Globus pallidus (tissue), 1 donor: ENCODE measurements around the gene TMEM263.

ENCODE experiments used
- DNase-seq: peaks from one replicate; pipeline ENCODE4 v3.0.0-alpha.2; 2015; ENCODE audit warnings: low spot score

The TMEM263 gene

DNA sequence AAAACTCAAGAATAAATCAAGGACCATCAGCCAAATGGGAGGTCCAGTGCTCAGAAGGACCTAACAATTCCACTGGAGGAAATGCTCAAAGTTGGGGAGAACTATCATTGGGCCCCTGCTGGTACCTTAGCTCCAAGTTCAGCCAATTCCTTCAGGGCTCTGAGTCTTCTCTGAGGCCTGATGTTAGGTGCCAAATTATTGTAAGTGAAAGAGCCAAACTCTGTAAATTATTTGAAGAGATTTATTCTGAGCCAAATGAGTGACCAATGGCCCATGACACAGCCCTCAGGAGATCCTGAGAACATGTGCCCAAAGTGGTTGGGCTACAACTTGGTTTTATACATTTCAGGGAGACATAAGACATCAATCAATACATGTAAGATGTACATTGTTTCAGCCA is 8.2 kb upstream of the TMEM263 start:
- no peak for DNase-seq

- DNase-seq = no peak
These were observed 5.1 kb upstream of the TMEM263 start for GRCh38 chr12:106950591-106950990.

- no peak for DNase-seq
These were observed 2.1 kb upstream of the TMEM263 start for GRCh38 chr12:106953352-106954250.

DNA sequence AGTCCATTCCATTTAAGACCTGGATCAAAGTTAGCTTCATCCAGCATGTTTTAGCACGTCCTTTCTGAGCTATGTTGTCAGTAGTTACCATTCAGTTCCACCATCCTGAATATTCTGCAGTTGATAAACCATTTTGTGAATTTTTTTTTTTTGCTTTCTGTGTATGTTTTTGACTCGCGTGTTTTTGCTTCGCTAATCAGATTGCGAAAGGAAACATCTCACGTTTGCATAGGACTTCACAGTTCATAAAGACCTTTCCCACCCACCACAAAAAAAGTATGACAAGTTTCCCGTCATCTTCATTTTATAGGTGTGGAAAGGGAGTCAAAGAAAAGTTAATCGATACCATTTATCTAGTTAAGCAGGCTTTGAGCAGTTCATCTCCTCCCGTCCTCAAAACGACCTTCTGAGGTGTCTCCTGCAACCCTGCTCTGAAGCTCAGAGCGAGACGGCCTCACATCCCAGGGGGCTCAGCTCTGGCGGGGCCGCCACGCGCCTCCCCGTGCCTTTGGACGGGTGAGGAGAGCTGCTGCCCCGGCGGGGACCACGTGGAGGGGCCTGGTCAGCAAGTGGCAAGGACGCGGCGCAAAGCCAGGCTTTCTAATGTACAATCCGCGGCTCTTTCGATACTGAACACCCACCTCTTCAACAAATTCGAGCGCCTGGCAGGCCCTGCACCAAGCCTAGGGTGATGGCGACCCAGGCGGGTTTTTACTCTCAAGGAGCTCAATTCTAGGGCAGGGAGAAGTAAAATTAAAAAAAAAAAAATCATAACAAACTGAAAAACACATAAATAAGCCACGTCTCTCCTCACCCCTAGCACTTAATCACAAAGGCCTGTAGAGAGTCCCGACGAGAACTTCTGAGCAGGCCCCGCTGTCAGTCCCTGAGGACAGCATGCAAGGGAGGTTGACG is 988 bp upstream of the TMEM263 start:
- DNase-seq = no peak

- peak; percentile 59 for DNase-seq
These were observed 406 bp downstream of the TMEM263 start for GRCh38 chr12:106956048-106956578.

DNA sequence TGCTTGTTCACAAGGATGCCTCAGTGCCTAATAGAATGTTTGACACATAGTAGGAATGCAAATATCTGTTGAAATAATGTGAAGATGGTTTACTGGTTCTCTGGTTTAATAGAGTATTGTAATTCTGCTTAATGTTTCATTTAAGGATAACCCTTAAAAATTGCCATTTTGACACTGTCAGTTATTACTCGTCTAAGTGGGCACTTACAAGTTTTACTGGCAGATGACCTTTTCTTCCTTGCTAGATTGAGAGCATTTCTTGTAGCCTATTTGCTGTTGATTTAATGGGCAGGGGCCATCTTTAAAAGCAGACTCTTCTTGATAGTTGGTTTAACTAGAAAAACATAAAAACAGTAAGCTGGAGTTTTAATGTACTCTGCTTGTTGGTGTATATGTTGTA is 1.9 kb downstream of the TMEM263 start:
- DNase-seq = no peak

- DNase-seq = no peak
These were observed 4.7 kb downstream of the TMEM263 start for GRCh38 chr12:106960443-106960842.

GRCh38 chr12:106962286-106962685 is 6.6 kb downstream of the TMEM263 start:
- no peak for DNase-seq

DNA sequence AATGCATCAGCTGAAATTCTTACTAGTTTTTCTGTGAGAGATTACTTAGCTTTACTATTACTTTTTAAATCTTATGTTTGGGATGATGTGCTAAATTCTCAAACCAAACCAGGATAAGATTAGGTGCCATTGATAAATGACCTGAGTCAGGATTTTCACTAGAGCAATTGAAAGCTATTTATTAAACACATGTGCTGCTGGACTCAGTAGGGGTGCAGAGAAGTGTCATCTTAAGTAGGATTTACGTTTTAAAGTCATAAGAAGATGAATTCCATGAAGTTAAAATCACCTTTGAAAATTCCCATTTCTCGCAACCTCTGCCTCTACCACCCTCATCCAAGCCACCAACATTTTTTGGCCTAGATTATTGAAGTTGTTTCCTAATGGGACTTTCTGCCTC is 8.8 kb downstream of the TMEM263 start:
- no peak for DNase-seq

DNA sequence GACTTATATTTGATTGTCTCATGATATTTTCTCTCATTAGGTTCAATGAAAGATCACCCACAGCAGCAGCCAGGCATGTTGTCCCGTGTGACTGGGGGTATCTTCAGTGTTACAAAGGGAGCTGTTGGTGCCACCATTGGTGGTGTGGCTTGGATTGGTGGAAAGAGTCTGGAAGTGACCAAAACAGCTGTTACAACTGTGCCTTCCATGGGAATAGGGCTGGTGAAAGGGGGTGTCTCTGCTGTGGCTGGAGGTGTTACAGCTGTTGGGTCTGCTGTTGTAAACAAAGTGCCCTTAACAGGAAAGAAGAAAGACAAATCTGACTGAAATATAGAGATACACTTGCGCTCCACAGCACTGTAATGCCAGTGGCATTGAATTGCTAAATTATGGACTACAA is 15.4 kb downstream of the TMEM263 start:
- no peak for DNase-seq

GRCh38 chr12:106973545-106973944 is 17.8 kb downstream of the TMEM263 start:
- no peak for DNase-seq

DNA sequence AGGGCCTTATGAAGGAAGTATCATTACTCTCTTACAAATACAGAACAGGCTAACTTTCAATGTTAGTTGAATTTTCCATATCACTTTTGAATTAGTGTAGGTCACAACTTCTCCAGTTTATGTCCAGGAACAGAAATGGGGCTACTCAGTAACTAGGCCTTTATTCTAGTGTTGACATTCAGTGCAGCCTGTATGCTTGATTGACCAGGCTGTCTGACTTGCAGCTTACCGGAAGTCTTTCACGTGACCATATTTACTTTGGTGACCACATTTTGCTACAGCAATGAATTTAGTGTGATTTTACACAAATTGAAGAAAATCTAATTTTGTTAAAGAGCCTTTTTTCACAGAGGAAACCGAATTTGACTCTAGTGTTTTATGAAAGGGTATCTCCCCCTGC is 18.8 kb downstream of the TMEM263 start:
- DNase-seq = no peak

DNA sequence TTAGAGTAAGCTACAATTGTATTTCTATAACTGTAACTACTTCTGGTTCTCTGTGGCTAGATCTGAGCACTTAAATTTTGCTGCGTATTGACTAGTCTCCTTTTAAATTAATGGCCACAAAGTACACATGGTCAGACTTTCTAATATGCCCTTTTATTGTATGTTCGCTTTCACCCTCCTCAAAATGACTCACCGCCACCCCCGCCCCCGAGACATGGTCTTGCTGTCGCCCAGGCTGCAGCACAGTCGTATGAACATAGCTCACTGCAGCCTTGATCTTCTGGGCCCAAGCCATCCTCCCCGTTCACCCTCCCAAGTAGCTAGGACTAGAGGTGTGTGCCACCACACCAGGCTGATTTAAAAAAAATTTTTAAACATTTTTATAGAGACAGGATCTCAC is 19.4 kb downstream of the TMEM263 start:
- DNase-seq = no peak

GRCh38 chr12:106975993-106976658 is 20.4 kb downstream of the TMEM263 start:
- DNase-seq = no peak

DNA sequence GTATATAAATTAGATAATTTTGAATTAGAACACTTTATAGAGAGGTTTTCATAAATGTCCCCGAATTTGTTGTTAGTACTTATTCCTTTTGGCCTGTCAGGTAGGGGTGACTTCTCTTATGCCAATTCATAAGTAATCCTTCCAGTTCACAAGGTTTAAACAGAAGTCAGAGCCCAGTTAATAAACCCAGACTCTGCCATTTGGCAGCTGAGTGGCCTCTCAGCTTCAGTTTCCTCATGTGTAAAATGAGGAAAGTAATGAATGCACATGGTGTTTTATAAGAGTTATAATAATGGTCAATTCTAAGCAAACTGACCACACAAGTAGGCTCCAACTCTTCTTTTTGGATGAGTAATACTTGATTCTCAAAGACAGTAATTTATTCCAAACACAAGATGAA is 21.0 kb downstream of the TMEM263 start:
- no peak for DNase-seq

- no peak for DNase-seq
These were observed 22.5 kb downstream of the TMEM263 start for GRCh38 chr12:106978035-106978800.

GRCh38 chr12:106980944-106981343 is 25.2 kb downstream of the TMEM263 start:
- no peak for DNase-seq

- DNase-seq = no peak
These were observed 26.1 kb downstream of the TMEM263 start for GRCh38 chr12:106981788-106982187.

- no peak for DNase-seq
These were observed 26.5 kb downstream of the TMEM263 start for GRCh38 chr12:106982229-106982628.

DNA sequence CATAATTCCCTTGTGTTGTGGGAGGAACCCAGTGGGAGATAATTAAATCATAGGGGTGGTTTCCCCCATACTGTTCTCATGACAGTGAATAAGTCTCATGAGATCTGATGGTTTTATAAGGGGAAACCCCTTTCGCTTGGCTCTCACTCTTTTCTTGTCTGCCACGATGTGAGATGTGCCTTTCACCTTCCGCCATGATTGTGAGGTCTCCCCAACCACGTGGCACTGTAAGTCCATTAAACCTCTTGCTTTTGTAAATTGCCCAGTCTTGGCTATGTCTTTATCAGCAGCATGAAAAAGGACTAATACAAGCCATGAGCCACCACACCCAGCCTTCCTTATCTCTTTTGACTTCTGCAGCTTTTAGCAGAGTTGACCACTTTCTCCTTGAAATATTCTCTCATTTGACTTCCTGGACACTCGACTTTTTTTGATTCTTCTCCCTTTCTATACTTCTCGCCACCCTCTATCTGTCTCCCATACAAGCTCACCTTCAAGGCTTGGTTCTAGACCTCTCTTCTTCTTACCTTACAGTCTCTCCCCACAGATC is 29.0 kb downstream of the TMEM263 start:
- DNase-seq = no peak

DNA sequence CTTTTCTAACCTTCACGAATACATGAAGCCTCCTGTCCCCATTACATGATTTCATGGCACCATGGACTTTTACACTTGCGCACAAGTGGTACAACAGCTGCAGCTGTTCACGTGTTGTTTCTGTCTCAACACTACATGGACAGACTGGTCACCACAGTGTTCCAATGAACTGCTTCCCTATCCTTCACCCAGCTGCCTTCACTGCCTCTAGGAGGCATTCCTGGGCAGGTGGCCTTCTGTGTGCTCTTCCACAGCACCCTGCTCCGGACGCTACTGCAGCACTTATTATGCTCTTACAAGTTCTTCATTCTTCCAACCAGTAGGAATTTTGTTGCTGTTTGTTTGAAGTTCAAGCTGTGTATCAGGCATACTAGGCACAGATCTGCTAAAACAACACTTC is 29.8 kb downstream of the TMEM263 start:
- DNase-seq = no peak
